Activated CD4-positive, alpha-beta T cell treated with anti-CD3 and anti-CD28 coated beads, Interleukin-2, amount 50 U/mL, for 1 hour (primary cell): ENCODE results near the gene MOB2.

Experiments used
- DNase-seq: peaks from one replicate; pipeline ENCODE4 v3.0.0-alpha.2; 2020

MOB2 gene, protein sequence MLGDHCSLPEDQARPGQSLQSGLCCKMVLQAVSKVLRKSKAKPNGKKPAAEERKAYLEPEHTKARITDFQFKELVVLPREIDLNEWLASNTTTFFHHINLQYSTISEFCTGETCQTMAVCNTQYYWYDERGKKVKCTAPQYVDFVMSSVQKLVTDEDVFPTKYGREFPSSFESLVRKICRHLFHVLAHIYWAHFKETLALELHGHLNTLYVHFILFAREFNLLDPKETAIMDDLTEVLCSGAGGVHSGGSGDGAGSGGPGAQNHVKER

DNA sequence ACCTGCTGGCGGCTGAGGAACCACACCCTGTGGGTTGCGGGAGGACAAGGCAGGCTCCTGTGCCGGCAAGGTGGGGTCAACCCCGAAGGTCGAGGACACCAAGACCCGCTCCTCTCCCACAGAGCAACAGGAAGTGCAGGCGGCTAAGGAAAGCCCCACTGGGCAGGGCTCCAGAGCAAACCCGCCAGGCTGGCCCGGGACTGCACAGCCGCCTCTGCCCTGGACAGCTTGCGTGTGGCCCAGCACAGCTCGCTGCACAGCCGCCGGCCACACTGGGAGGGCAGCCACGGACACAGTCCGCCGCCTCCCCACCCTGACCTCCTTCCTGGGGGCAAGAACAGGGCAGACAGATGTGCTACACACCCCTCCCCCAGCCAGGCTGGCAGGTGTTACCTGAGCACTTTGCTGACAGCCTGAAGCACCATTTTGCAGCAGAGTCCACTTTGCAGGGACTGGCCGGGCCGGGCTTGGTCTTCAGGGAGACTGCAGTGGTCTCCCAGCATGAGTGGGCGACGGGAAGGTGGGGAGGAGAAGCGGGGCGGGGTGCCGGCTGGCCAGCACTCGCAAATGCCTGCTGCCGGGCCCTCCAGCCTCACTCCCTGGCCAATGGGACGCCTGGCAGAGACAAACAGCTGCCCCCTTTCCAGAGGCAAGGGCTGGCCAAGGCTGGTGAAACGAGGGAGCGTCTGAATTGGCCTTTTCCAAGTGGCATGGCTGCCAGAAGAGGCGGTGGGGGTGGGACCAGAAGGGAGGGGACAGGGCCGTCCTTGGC lies at the start of gene MOB2:
TSS of gene MOB2 (minus strand) at position 726 of the 772 bp plus-strand sequence. CDS start at position 503, 223 bp downstream.
- DNase-seq, result no peak

DNA sequence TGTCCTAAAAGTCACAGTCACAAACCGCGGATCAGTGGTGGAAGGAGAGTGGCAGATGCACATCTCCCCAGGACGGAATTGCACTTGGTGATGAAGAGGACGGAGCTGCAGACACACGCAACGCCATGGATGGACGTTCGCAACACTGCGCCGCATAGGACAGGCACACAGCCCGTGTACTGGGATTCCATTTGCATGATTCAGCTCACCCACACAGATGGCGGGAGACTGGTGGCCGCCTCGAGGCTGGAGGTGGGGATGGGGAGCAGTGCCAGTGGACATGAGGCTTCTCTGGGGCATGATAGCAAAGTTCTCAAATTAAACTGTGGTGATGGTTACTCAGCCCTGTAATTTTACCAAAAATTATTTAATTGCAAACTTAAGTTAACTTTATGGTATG lies 48.1 kb upstream of the MOB2 start:
- DNase-seq, result no peak

DNA sequence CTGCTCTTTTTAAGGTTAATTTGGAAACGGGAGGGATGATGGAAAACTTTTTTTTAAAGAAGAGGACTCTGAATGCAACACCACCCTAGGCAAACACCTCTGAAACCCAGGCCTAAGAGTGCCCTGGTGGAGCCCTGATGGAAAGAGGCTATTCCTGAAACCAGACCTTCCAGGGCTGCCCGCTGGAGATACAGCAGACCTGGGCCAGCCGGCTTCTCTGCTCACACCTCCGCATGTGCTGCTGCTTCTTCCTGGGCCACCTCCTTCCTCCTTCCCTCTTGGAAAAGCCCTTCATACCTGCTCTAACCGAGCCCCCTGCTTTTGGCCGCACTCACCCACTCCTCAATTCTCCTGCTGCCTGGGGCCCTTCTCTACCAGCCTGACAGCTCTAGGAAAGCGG lies 47.6 kb upstream of the MOB2 start:
- DNase-seq, result no peak

DNA sequence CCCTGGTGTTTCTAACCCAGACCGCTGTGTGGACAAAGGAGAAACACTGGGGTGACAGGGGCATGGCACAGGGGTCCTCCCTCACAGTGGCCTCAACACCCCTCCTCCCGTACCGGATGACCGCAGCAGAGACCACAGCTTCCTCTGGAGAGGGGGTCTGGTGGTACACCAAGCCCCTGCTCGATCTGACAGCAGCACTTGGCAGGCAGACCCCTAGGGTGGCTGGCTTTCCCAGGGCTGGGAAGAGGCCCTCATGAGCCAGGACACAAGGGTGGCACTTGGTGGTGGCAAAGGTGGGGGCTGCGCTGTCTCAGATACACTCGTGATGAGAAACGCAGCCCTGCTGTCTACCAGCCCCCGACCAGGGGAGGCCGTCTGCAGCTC lies 46.8 kb upstream of the MOB2 start:
- no peak for DNase-seq

DNA sequence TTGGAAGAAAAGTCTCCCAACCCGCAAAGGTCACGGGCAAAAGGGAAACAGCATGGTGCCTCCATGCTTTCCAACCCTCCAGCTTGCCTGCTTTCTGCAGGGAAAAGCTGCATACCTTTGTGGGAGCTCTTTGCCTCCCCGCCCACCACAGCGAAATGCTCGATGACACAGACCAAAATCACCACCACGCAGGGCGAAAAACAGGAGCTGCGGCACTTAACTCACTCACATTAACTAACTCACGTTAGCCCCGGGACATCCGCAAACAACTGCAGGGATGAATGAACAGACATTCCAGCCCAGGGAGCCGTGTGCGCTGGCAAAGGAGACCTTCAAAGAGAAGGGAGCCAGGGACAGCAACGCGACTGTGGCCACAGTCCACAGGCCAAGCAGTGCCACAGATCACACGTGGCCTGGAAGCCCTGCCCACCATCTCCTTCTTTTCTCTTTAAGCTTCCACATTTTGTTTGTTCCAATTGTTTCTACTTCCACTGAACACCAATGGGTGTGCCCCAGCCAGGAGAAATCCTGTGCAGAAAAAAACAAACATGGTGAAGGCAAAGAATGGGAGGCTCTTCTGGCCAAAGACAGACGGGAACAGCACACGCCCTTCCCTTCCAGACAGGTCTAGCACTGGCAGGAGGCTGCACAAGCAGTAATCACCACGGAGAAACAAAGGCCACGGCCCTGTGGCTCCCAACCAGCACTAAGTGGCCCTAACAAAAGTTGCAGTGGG lies 46.2 kb upstream of the MOB2 start:
- no peak for DNase-seq

DNA sequence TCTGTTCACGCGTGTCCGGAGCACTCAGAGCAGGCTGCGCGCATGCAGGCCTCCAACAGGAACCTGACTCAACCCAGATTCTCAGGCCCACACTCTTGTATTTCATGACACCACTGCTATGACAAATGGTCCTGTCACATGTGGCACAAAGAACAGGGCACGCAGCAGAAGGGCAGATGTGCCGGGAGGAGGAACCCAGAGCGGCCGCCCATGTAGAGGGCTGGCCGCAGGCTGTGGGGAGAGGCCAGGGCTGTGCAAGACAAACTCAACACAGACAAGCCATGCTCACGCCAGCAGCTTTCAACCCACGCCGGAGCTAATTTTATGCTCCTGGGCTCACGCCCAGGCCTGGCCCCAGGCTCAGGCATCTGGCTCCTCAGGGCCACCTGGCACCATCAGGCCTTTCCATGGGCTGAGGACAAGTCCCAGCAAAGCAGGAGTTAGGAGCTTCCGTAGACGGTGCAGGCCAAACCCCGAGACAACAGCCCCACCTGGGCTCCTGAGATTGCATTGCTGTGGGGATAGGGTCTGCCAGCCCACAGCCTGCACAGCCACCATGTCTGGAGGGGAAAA lies 45.5 kb upstream of the MOB2 start:
- no peak for DNase-seq

DNA sequence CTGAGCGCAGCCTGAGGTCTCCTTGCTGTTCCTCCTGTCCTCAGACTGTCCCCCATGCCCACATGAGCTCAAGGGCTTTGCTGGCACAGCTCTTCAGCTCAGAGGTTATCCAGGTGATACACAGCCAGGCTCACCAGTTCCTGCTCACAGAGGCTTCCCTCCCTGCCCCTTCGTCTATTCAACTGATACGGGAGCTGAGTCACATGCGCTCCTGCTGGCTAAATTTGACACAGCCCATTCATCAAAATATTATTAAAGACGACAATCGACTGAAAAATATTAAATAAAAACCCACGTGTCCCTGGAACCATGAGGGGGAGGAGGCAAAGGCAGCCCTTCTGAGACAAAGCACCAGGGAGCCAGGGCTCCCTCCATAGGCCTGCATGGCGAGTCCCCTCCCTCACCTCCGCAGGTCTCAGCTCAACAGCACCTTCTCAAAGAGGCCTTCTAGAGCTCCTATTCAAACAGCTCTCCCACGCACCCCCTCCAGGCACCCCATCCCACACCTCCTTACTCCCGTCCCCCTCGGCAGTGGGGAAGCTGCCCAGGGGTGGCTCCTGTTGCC lies 45.0 kb upstream of the MOB2 start:
- no peak for DNase-seq

DNA sequence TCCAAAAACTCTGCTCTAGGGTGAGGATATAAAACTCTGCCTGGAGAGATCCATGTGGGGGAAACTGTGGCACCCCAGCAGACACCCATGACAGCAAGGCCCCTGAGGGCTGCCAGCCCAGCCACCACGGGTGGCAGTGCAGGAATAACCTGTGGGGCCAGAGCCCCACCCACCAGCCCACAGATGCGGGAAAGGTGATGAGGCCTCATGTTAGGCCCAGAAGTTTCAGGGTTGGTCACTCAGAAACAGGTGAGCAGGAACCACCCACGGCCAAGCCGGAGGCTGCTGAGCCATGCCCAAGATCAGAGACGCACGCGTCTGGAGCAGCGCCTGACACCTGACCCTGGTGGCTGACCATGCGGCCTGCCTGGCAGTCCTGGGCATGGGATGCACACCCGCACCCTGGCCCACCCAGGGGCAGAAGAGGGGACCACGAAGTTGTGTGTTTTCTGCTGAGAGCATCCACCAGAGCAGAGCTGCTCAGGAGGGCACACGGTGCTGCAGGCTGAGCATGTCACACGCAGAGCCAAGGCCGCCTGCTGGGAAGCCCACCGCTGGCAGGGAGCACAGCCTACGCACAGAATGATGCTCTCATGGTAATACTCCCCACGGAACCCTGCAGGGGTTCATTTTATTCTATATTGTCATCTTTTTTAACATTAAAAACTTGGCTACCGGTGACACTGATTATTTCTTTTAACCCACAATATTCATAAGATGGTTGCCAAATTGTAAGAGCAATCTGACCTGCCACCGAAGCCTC lies 44.3 kb upstream of the MOB2 start:
- no peak for DNase-seq

DNA sequence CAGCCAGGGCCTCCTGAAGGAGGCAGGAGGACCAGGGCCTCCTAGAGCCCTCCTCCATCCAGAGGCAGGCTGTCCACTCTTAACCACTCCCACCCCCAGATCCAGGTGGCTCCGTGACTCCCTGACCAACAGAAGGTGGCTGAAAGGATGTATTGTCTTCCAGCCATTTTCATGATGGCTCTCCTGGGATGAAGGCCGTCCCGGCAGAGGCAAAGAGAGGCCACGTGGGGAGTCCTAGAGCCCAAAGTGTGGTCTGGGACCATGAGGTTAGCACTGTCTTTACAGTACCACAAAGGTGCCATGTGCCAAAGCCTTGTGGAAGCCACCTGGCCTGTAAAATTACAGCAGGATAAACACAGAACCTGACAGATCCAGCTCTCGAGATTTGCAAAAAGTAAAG lies 43.2 kb upstream of the MOB2 start:
- no peak for DNase-seq

DNA sequence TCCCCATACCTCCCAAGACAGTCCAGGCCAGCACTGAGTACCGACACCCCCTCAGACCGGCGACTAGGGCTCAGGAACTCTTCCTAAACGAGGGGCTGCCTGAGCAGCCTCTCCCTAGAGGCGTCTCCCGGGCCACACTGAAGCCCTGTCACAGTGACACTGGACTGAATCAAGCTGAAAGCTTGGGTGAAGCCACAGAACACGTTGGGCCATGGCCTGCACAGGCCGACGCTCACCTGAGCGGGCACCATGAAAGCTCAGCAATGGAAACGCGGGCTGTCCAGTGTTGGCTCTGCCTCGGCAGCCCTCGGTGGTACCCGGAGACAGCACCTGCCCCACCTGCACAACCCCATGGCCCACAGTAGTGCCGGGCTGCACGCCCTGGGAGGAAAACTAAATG lies 42.7 kb upstream of the MOB2 start:
- DNase-seq, result no peak

DNA sequence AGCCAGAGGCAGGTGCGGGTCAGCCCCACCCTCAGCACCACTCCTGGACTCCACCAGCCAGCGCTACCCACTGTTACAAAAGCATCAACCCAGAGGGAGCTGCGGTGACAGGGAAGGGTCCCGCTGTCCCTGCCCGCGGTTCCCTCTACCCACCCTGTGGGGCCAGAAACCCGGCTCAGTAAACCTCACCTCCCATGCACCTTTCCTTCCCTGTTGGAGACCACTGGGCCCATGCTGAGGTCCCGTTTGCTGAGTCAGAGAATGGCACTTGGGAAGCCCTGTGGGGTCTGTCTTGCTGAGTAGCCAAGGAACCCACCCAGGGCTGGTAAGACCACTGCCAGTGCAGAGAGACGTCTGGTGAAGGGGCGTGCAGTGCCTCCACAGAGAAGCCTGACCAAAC lies 42.1 kb upstream of the MOB2 start:
- DNase-seq, result no peak

DNA sequence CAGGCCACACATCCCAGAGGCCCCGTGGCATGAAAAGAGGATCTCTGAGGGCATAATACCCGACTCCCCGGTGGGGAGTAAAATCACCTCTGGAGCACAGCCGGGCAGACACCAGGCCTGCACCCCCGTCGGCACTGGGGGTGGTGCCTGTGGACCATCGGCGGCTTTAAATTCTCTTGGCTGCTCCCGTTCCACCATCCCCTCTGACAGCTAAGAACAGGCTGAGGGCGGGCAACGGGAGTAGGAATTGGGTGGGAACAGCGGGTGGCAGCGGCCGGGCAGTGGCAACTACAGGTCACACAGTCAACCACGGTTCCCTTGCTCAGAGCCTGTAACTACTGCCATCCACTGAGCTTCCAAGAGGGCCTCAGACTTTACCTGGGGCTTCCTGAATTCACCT lies 40.2 kb upstream of the MOB2 start:
- DNase-seq, result no peak

DNA sequence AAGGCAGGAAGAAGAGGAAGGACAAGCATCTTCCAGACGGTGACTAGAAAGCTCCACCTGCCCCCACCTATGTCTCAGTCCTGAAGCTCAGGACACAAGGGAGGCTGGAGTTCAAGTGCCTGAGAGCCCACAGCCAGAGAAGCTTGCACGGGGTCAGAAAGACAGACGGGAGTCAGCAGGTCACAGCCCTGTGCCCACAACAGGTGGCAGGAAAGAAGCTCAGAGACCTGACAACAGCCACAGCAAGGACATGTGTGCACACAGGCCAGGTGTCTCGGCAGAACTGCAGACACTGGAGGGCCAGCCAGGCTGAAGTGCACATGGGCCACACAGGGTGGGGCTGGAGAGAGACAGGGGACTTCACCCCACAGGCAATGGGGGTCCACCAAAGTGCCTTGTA lies 37.2 kb upstream of the MOB2 start:
- DNase-seq, result no peak

DNA sequence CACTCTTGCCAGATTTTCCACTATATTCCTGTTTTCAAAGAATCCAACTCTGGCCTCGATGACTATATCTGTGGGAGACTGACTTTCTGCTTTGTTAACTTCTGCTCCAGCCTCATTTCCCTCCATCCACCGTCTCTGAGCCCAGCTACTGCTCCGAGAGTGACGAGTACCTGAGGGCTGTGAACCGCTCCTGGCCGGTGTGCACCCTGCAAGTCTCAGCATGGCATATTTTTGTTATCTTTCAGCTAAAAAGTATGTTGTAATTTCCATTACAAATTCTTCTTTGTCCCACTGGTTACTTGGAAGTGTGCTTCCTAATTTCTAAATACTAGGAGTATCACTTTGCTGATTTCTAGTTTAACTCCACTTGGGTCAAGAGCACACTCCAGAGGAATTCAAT lies 36.5 kb upstream of the MOB2 start:
- no peak for DNase-seq

DNA sequence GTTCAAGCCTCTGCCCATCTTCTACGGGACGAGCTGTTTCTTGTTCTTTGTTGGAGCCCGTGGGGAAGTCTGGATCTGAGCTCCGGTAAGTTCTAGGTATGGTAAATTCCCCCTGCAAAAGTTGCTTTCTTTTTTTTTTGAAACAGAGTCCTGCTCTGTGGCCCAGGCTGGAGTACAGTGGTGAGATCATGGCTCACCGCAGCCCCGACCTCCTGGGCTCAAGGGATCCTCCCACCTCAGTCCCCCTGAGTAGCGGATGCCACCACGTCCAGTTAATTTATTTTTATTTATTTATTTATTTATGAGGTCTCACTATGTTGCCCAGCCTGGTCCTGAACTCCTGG lies 35.5 kb upstream of the MOB2 start:
- no peak for DNase-seq

DNA sequence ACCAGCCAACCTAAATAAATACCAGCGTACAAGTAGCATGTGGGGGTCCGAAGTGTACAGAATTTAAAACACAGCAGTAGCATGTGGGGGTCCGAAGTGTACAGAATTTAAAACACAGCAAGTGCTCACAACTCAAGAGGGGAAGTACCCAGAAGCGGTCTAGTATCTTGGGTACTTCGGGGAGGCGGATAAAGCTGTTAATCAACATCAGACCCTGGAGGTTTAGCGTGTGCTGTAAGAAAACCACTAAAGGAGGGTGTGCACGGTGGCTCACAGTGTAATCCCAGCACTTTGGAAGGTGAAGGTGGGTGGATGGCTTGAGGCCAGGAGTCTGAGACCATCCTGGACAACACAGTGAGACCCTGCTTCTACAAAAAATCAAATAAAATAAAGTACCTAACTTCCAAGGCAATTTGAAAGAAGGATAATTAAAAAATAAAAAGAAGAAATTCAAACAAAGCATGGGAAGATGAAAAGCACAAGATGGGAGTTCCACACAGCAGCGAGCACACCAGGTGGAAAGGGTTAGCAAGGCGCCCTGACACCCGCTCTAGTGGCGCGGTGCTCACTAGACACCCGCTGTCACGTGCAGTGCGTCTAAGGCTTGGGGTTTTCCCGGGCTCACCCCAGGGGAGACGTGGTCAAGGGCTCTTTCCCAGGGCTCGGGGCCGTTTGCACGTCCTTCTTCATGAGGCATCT lies 35.0 kb upstream of the MOB2 start:
- no peak for DNase-seq

DNA sequence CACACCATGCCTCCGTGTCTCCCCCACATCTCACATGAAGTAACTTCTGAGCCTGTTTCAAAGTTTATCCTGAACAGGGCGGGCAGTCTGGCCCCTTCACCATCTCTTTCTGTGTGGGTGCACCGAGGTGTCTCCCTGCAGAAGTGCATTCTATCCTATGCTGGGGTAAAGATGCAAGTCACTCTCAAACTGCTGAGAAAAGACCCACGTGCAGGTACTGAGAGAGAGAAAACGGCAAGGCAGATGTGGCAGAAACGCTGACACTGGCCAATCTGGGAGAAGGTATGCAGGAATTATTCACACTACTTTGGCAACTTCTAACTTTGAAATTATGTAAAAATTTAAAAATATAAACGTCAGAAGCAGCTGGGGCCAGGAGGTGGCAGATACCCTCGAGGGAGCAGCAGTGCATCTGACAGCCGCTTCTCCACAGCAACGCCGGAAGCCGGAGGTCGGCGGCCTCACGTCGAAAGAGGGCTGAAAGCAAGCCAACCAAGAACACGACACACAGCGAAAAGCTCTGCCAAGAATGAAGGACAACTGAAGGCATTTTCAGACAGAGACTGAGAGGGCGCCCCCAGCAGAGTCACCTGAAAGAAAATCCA lies 34.2 kb upstream of the MOB2 start:
- DNase-seq, result no peak

DNA sequence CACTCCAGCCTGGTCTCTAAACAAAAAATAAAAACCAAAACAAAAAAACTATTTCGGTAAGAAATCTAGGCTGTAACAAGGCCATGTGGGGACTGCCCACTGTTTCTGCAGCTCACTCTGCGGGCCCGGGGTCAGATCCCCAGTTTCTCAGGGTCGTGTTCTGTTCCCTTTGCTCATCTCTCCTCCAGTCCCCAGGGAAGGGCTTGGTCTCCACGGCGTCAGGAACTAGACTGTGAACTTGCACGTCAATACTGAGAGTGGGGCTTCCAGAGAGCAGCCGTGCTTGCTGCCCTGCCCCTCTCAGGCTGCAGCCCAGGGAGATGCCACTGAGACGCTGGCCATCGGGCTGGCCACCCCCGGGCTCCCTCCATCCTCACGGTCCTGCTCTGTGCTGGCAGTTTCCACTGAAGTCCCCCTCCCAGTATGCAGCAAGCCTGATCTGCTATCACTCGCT lies 33.7 kb upstream of the MOB2 start:
- DNase-seq, result no peak

DNA sequence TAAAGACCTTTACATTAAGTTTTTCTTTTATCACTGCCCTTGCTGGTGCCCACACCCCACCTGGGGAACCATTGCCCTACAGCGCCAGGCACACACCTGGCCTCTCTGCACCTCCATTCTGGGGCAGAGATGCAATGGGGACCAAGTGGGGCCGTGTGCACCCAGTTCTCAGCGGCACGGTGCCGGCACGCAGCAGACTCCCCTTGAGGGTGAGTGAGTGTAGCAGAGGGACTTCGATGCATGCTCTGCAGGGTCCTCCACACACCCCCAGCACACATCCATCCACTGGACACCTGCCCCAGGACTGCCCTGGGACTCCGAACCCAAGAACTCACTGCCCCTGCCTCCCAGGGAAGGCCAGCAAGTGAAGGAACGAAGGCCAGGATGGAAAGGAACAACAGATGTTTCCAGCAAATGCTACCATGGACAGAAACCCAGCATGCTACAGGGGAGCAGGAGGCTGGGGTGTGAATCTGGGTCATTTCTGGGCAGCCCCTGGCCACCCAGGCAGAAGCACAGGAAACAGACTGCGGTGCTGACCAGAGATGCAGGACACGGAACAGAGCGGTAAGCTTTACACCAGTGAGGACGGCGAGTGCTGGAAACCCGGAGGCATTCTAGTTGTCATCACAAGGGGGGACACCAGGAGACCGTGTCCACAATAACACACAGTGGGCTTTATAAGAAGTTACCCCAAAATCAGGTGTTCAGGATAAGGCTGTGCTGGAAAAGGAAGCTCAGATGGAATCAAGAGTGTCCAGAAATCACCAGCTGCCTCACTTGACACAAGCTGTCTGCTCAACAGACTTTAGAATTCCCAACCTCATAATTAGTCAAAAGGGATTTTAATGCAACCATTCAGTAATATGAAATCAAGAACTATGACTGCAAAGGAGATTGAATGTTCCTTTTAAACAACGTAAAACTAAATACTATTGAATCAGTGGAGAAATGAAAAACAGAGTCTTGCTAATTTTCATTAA lies 32.7 kb upstream of the MOB2 start:
- no peak for DNase-seq

DNA sequence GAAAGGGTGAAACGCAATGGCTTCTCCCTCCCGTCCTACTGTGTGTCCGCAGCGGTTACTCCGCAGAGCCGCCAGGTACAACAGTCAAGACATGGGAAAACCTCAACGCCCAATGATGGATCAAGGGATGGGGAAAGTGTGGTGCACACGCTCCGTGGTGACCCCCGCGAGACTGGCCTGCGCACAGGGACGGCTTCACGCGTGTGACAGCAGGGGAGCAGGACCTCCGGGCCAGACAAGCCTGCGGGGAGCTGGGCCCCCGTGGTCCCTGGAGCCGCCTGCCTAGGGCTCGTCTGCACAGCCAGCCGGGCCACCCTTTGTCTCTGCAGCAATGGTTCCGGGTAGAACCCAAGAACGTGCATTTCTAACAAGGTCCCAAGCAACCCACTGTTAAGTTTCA lies 31.7 kb upstream of the MOB2 start:
- no peak for DNase-seq
